Mesendoderm (in vitro differentiated cells): ENCODE results near the gene EFCAB6.

ENCODE experiments used
- DNase-seq: peaks from one replicate; pipeline ENCODE4 v3.0.0; 2013
- H2AK5ac ChIP-seq: 2 replicates; pipeline ENCODE4 v1.6.1; 2013; ENCODE audit warnings: low read length, inconsistent platforms
- H2BK120ac ChIP-seq: 2 replicates; pipeline ENCODE4 v1.6.1; 2013; ENCODE audit warnings: low read depth, mild to moderate bottlenecking, low read length, moderate library complexity, mixed read lengths
- H2BK15ac ChIP-seq: replicated peaks from 2 replicates; pipeline ENCODE4 v1.6.1; 2013; ENCODE audit warnings: low read depth, mild to moderate bottlenecking, moderate library complexity
- H2BK5ac ChIP-seq: 2 replicates; pipeline ENCODE4 v1.6.1; 2013; ENCODE audit warnings: low read length, inconsistent platforms
- H3K18ac ChIP-seq: 2 replicates; pipeline ENCODE4 v1.6.1; 2013; ENCODE audit warnings: mild to moderate bottlenecking, low read length, mixed read lengths
- H3K23ac ChIP-seq: one replicate; pipeline ENCODE4 v1.6.1; 2013; ENCODE audit warnings: low read length
- H3K27ac ChIP-seq: 2 replicates; pipeline ENCODE4 v1.5.1; 2013; ENCODE audit warnings: low read depth, mild to moderate bottlenecking, inconsistent platforms, low read length, moderate library complexity
- H3K27me3 ChIP-seq: 2 replicates; pipeline ENCODE4 v1.6.1; 2013; ENCODE audit warnings: low read length, control low read depth, mild to moderate bottlenecking, inconsistent platforms; ENCODE audit not compliant: insufficient read depth, poor library complexity
- H3K36me3 ChIP-seq: 2 replicates; pipeline ENCODE4 v1.6.1; 2013; ENCODE audit warnings: low read length, inconsistent platforms; ENCODE audit not compliant: control insufficient read depth, insufficient read depth
- H3K4ac ChIP-seq: one replicate; pipeline ENCODE4 v1.6.1; 2013; ENCODE audit warnings: low read depth, mild to moderate bottlenecking, low read length, moderate library complexity
- H3K4me1 ChIP-seq: 2 replicates; pipeline ENCODE4 v1.6.1; 2013; ENCODE audit warnings: low read depth, low read length, inconsistent platforms; ENCODE audit not compliant: control insufficient read depth
- H3K4me2 ChIP-seq: 2 replicates; pipeline ENCODE4 v1.6.1; 2013; ENCODE audit warnings: low read length
- H3K4me3 ChIP-seq: 2 replicates; pipeline ENCODE4 v1.5.1; 2013; ENCODE audit warnings: mild to moderate bottlenecking, low read length
- H3K56ac ChIP-seq: one replicate; pipeline ENCODE4 v1.6.1; 2013; ENCODE audit warnings: low read length
- H3K79me1 ChIP-seq: 2 replicates; pipeline ENCODE4 v1.6.1; 2013; ENCODE audit warnings: low read length, inconsistent platforms
- H3K79me2 ChIP-seq: 2 replicates; pipeline ENCODE4 v1.6.1; 2013; ENCODE audit warnings: mild to moderate bottlenecking, low read length; ENCODE audit not compliant: control insufficient read depth, insufficient read depth
- H3K9ac ChIP-seq: 2 replicates; pipeline ENCODE4 v1.6.1; 2013; ENCODE audit warnings: low read length, inconsistent platforms
- H4K5ac ChIP-seq: one replicate; pipeline ENCODE4 v1.6.1; 2013; ENCODE audit warnings: low read length
- H4K8ac ChIP-seq: one replicate; pipeline ENCODE4 v1.6.1; 2013; ENCODE audit warnings: low read depth, mild to moderate bottlenecking, control low read depth, low read length, moderate library complexity
- WGBS: extraction: QIAGEN DNeasy Blood & Tissue Kit; methylation state at CpG from one replicate; pipeline ENCODE4 v1.1.7; 2013; ENCODE audit warnings: low lambda C conversion rate, missing lambda C conversion rate; ENCODE audit not compliant: insufficient coverage; ENCODE audit errors: extremely low coverage; 5-methylcytosine and 5-hydroxymethylcytosine counted together

Gene EFCAB6

GRCh38 chr22:43634316-43634715 lies 177.8 kb downstream of the EFCAB6 start:
- no peak overlapping the region for H3K23ac ChIP-seq
- H3K79me1 ChIP-seq, result no peaks in the 10 kb centered on the region
- H2AK5ac ChIP-seq, result no peak overlapping the region
- H3K27me3 ChIP-seq, result no peaks in the 10 kb centered on the region
- H3K36me3 ChIP-seq, result no peaks in the 10 kb centered on the region
- H3K9ac ChIP-seq, result no peak overlapping the region
- no peak overlapping the region for H3K18ac ChIP-seq
- H3K4me3 ChIP-seq, result no peak overlapping the region
- no peak overlapping the region for H3K4ac ChIP-seq
- no peak for DNase-seq
- H4K8ac ChIP-seq, result no peak overlapping the region
- no CpG with 5 or more reads among the region's 4 CpGs for WGBS
- no peak overlapping the region for H3K56ac ChIP-seq
- H3K4me2 ChIP-seq, result no peak overlapping the region
- H3K27ac ChIP-seq, result no peak overlapping the region
- no peaks in the 10 kb centered on the region for H3K4me1 ChIP-seq
- H2BK15ac ChIP-seq, result no peak overlapping the region
- H4K5ac ChIP-seq, result no peak overlapping the region
- no peak overlapping the region for H2BK120ac ChIP-seq
- no peaks in the 10 kb centered on the region for H3K79me2 ChIP-seq
- H2BK5ac ChIP-seq, result no peak overlapping the region

DNA sequence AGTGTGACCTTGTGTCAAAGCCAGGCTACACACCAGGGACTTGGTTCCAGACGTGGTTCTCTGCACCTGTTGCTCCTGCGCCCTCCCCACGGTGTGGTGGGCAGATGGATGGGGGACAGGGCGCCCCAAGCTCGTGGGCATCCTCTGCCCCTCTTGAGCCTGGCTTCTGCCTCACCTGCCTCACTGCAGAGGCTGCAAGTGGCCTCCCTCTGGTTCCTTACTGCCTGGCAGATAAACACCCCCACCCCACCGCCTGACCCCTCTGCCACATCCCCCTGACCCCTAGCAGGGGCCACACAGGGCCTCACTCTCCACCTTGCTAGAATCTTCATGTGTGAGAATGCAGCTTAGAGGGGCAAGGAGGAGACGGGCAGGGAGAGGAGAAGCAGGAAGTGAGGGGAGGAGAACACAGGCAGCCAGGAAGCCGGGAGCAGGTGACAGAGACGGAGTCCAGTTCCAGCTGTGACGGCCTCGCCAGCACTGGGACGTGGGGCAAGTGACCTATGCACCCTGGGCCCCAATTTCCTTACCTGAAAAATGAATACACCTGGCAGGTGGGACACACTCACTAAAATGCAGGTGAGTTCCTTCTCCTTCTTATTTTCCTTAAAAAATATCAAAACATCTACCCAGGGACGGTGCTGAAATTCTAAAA lies 178.3 kb downstream of the EFCAB6 start:
- no peak overlapping the region for H3K4me2 ChIP-seq
- H3K4me3 ChIP-seq, result no peak overlapping the region
- H3K4me1 ChIP-seq, result no peaks in the 10 kb centered on the region
- no peak overlapping the region for H3K9ac ChIP-seq
- no peaks in the 10 kb centered on the region for H3K79me1 ChIP-seq
- H4K8ac ChIP-seq, result no peak overlapping the region
- H3K4ac ChIP-seq, result no peak overlapping the region
- H2BK15ac ChIP-seq, result no peak overlapping the region
- no peak for DNase-seq
- H2BK5ac ChIP-seq, result no peak overlapping the region
- no peaks in the 10 kb centered on the region for H3K36me3 ChIP-seq
- no peak overlapping the region for H3K56ac ChIP-seq
- no peak overlapping the region for H2AK5ac ChIP-seq
- H3K79me2 ChIP-seq, result no peaks in the 10 kb centered on the region
- no peak overlapping the region for H3K18ac ChIP-seq
- no peak overlapping the region for H4K5ac ChIP-seq
- no CpG with 5 or more reads among the region's 13 CpGs for WGBS
- no peak overlapping the region for H3K23ac ChIP-seq
- no peak overlapping the region for H3K27ac ChIP-seq
- no peaks in the 10 kb centered on the region for H3K27me3 ChIP-seq
- H2BK120ac ChIP-seq, result no peak overlapping the region

GRCh38 chr22:43631846-43632245 lies 180.3 kb downstream of the EFCAB6 start:
- no peaks in the 10 kb centered on the region for H3K79me1 ChIP-seq
- H3K27me3 ChIP-seq, result no peaks in the 10 kb centered on the region
- H2BK5ac ChIP-seq, result no peak overlapping the region
- no peaks in the 10 kb centered on the region for H3K79me2 ChIP-seq
- no peak overlapping the region for H3K23ac ChIP-seq
- no peak overlapping the region for H3K9ac ChIP-seq
- H3K27ac ChIP-seq, result no peak overlapping the region
- WGBS, result no CpG with 5 or more reads among the region's 10 CpGs
- no peaks in the 10 kb centered on the region for H3K4me1 ChIP-seq
- no peak for DNase-seq
- H3K18ac ChIP-seq, result no peak overlapping the region
- no peak overlapping the region for H2BK120ac ChIP-seq
- H3K4me3 ChIP-seq, result no peak overlapping the region
- no peaks in the 10 kb centered on the region for H3K36me3 ChIP-seq
- H4K5ac ChIP-seq, result no peak overlapping the region
- H3K4me2 ChIP-seq, result no peak overlapping the region
- H2AK5ac ChIP-seq, result no peak overlapping the region
- H2BK15ac ChIP-seq, result no peak overlapping the region
- H3K4ac ChIP-seq, result no peak overlapping the region
- H4K8ac ChIP-seq, result no peak overlapping the region
- no peak overlapping the region for H3K56ac ChIP-seq

DNA sequence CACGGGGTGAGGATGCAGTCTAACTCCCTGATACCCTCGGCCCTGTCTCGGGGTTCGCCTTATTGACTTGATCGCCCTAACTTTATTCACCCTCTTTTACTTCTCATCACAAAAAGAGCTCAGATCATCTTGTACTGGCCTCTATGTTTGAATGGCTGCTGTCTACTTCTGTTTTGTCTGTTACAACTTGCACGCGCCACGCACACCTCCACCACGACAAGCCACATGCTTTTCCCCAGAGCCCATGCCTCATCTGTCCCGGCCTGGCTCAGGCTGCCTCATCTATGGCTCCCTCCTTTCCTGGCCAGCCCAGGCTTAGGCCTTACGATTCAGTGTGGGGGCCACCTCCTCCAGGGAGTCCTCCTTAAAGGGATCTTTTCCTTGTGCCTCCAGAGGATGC lies 180.9 kb downstream of the EFCAB6 start:
- no CpG with 5 or more reads among the region's 11 CpGs for WGBS
- Histone ChIP-seq H3K4me3 (no peak overlapping the region), H3K56ac (no peak overlapping the region), H3K27ac (no peak overlapping the region), H2BK15ac (no peak overlapping the region), H4K8ac (no peak overlapping the region), H3K9ac (no peak overlapping the region), H3K4ac (no peak overlapping the region), H3K79me2 (no peaks in the 10 kb centered on the region), H3K4me1 (no peaks in the 10 kb centered on the region), H4K5ac (no peak overlapping the region), H3K4me2 (no peak overlapping the region), H2BK120ac (no peak overlapping the region), H3K23ac (no peak overlapping the region), H3K18ac (no peak overlapping the region), H3K36me3 (no peaks in the 10 kb centered on the region), H3K27me3 (no peaks in the 10 kb centered on the region), H2BK5ac (no peak overlapping the region), H2AK5ac (no peak overlapping the region), H3K79me1 (no peaks in the 10 kb centered on the region)
- DNase-seq, result no peak

GRCh38 chr22:43630451-43630850 lies 181.7 kb downstream of the EFCAB6 start:
- Histone ChIP-seq H2BK120ac (no peak overlapping the region), H3K4ac (no peak overlapping the region), H3K4me2 (no peak overlapping the region), H4K5ac (no peak overlapping the region), H4K8ac (no peak overlapping the region), H3K27ac (no peak overlapping the region), H3K27me3 (no peaks in the 10 kb centered on the region), H3K23ac (no peak overlapping the region), H3K36me3 (no peaks in the 10 kb centered on the region), H3K4me1 (no peaks in the 10 kb centered on the region), H3K56ac (no peak overlapping the region), H3K9ac (no peak overlapping the region), H3K79me2 (no peaks in the 10 kb centered on the region), H3K79me1 (no peaks in the 10 kb centered on the region), H3K18ac (no peak overlapping the region), H2BK15ac (no peak overlapping the region), H2AK5ac (no peak overlapping the region), H3K4me3 (no peak overlapping the region), H2BK5ac (no peak overlapping the region)
- no peak for DNase-seq
- WGBS, result no CpG with 5 or more reads among the region's 12 CpGs

DNA sequence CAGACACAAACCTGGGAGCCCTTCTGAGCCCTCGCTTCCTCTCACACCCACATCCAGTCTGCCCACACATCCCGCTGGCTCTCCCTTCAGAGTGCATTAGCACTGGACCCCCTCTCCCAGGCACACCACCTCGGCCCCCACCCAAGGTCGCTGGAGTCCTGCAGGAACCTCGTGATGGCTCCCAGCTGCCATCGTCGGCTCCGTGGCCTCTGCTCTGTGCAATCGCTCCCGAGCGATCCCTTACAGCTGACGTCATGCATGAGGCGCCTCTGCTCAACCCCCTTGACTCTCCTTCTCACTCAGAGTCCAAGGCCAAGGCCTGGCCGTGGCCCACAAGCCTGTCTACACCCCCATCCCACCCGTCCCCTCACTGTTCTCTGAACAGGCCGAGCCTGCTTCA lies 183.9 kb downstream of the EFCAB6 start:
- H3K79me1 ChIP-seq, result no peaks in the 10 kb centered on the region
- H2BK120ac ChIP-seq, result no peak overlapping the region
- H3K36me3 ChIP-seq, result no peaks in the 10 kb centered on the region
- no peak overlapping the region for H3K4me3 ChIP-seq
- no peak overlapping the region for H2BK5ac ChIP-seq
- H3K4me2 ChIP-seq, result no peak overlapping the region
- H3K9ac ChIP-seq, result no peak overlapping the region
- no peak for DNase-seq
- no peak overlapping the region for H4K8ac ChIP-seq
- H3K18ac ChIP-seq, result no peak overlapping the region
- H3K56ac ChIP-seq, result no peak overlapping the region
- no peak overlapping the region for H3K23ac ChIP-seq
- H3K27me3 ChIP-seq, result no peaks in the 10 kb centered on the region
- no peak overlapping the region for H3K27ac ChIP-seq
- no peaks in the 10 kb centered on the region for H3K4me1 ChIP-seq
- no peak overlapping the region for H4K5ac ChIP-seq
- H2BK15ac ChIP-seq, result no peak overlapping the region
- WGBS, result no CpG with 5 or more reads among the region's 16 CpGs
- H2AK5ac ChIP-seq, result no peak overlapping the region
- no peaks in the 10 kb centered on the region for H3K79me2 ChIP-seq
- H3K4ac ChIP-seq, result no peak overlapping the region
